Forelimb muscle (tissue), 1 donor: ENCODE data around the gene KIF1A. TPM values are rescaled to one million over a fixed set of nuclear protein-coding genes. Genes with fewer than 3 reads are reported as not detected.
"Not testable (repeated sequence)": the region's sequence is repeated elsewhere in the genome, so short reads cannot be mapped to it uniquely, and the experiment has no call there.

Experiments
- DNase-seq: peaks from one replicate; pipeline ENCODE4 v3.0.0-alpha.2; 2013; ENCODE audit warnings: low read depth
- polyA plus RNA-seq: library from polyadenylated mRNA; unstranded; fragments of 120-200 nt; gene quantifications from one replicate; pipeline ENCODE4 v1.2.1, GENCODE V29; 2013; ENCODE audit not compliant: insufficient read length

Gene KIF1A
- polyA plus RNA-seq, 1 donor = 3.6 TPM

- no peak for DNase-seq
Measured at GRCh38 chr2:240687045-240687740, 132.8 kb downstream of the KIF1A start.

GRCh38 chr2:240686460-240686859, 133.6 kb downstream of the KIF1A start:
- no peak for DNase-seq

GRCh38 chr2:240685771-240686371, 134.1 kb downstream of the KIF1A start:
- DNase-seq = no peak

DNA sequence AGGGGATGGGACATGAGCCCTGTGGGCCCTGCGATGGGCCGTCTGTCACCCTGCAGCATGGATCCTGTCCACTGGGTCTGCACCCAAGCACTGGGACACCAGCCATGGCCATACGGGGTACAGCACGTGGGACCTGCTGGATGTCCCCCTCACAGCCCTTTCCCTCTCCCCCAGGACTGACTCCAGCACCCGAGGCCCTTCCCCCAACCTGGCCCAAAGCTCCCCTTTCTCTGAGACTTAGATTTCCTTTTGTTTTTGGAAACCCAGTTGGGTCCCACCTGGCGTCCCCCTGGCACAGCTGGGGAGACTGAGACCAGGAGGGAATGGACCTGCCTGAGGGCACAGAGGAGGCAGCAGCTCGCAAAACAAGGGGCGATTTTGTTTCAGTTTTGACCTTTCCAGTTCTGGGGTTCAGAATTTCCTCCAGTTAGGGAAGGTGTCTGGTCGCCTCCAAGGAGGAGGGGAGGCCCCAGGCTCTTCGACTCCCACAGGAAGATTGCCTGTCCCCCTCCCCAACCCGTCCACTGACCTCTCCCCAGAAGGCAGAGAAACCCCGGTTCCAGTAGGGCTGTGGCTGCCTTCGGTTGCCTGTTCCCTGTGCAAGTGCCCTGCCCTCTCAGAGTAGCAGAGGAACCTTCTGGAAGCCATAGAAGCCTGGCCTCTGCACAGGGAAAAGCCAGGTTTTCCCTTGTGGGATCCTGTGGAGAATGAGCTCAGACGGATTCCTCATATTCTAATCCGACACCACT, 135.9 kb downstream of the KIF1A start:
- DNase-seq = not testable (repeated sequence)

GRCh38 chr2:240683329-240683979, 136.6 kb downstream of the KIF1A start:
- not testable (repeated sequence) for DNase-seq

DNA sequence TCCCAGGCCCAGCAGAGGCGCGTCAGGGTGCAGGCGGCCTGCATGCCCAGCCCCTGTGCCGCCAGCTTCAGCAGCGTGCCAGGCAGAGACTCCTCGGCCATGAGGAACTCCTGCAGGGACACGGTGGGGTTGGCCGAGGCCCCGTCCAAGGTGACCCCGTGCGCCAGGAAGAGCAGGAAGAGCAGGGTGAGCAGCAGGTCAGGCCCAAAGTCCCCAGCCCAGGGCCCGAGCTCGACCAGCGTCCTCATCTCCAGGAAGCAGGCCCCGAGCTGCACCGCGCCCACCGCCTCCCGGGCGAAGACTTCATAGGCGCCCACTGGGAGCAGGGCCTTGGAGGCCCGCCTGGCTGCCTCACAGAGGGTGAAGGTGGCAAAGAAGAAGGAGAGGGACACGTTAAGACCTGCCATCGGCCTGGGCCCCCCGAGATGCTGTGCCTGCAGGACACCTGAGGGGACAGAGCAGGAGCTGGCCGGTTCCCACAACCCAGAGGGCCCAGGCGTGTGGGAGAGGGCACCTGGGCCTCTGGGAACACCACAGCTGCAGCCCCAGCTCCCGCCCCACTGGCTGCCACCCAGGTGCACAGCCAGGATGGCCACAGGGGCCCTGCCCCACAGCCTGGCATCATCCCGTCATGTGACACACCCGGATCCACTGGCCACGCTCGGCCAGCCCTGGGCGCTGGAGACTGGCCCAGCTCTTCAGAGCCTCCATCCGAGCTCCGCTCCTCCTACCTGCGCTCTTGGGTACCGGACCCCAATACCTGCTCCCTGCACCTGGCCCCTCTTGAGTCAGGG, 137.4 kb downstream of the KIF1A start, which contains the start of gene AQP12B:
TSS of gene AQP12B (minus strand) at position 455 of the 794 bp plus-strand sequence. CDS start at position 407, 48 bp downstream.
- not testable (repeated sequence) for DNase-seq

GRCh38 chr2:240680185-240680584, 139.8 kb downstream of the KIF1A start:
- DNase-seq = not testable (repeated sequence)

DNA sequence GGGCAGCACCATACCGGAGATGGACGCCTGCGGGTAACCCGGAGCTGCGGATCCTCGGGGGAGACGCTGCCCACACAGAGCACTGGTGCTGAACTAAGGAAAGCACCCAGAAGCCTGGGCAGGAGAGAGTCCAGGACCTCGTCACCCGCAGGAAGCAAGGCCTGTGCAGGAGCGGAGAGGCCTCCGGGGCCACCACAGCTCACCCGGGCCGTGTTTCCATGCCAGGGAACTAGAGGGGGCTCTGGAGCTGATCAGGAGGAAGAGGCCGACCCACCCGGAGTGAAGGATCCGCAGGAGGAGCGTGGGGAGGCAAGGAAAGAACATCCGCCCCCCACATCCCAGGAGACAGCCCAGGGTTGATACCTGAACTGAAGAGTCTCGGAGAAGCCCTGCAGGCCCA, 141.1 kb downstream of the KIF1A start:
- DNase-seq = not testable (repeated sequence)

- not testable (repeated sequence) for DNase-seq
Measured at GRCh38 chr2:240678043-240678442, 142.0 kb downstream of the KIF1A start.

GRCh38 chr2:240675345-240675744, 144.7 kb downstream of the KIF1A start:
- not testable (repeated sequence) for DNase-seq

GRCh38 chr2:240674461-240675184, 145.4 kb downstream of the KIF1A start:
- not testable (repeated sequence) for DNase-seq

DNA sequence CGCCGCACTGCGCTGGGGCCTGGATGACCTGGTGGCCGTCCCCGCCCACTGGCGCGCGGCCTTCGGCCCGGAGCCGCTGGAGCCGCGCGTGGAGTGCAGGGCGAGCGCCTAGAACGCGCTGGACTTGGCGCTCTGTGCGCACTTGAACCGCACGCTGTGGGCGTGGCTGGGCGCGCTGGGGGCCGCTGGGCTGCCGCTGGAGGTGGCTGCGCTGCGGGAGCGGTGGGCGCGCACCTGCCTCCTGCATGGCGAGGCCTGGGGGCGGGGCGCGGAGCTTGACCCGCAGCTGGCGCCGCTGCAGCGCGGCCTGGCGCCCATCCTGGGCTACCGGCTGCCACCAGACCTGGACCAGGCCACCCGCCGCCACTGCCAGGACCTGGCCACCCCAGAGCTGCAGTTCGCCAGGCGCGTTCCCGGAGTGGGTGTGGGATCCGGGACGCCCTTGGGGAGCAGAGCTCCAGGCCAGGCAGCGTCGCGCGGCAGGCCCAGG, 147.3 kb downstream of the KIF1A start:
- no peak for DNase-seq

DNA sequence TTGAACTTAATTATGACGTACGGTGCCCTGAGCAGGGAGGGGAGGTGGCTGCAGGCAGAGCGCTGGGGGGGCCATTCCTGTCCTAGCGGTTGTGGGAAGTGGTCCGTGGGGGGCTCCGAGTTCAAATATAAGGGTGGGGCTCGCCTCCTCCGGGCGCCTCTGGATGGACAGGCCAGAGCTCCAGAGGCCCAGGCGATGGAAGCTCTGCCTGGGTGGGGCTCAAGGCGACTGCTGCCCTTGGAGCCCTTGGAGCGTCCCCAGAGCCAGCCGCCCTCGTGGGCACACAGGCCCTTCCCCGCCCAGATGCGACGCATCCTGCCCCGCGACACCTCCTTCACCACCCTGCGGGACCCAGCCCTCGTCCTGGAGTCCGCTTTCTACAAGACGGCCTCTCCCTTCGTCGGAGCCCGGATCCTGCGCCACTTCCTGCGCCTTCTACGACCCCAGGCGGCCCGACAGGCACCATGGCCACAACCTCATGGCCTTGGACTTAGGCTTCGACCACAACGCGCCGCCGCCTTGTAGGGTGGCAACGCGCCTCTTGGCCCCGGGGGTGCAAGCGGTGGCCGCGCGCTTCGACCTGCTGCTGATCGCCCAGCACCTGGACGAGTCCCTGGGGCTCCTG, 147.8 kb downstream of the KIF1A start:
- DNase-seq = no peak

GRCh38 chr2:240670950-240671349, 149.1 kb downstream of the KIF1A start:
- DNase-seq = no peak

- no peak for DNase-seq
Measured at GRCh38 chr2:240670402-240670801, 149.6 kb downstream of the KIF1A start.

DNA sequence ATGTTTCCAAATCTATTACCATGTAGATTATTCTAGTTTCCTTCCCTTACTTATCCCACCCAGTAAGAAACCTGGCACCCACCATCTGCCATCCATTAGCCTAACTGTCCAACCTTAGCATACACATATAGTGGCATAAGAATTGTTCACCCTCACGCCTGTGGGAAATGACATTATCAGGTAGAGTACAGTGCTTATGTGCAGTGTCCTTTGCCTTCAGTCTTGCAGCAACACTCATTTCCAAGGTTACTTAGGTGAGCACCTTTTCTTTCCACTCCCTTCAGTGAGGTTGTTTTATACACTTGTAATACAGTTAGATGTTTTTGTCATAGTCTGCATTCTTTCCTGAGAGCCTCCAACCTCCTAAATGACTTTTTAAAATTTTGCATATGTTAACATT, 155.4 kb downstream of the KIF1A start:
- no peak for DNase-seq
